ENCODE data around the gene LHPP.

GRCh38 chr10:124626759-124627380 lies 165.2 kb downstream of the LHPP start:
- TF ChIP-seq, protein P1, sequence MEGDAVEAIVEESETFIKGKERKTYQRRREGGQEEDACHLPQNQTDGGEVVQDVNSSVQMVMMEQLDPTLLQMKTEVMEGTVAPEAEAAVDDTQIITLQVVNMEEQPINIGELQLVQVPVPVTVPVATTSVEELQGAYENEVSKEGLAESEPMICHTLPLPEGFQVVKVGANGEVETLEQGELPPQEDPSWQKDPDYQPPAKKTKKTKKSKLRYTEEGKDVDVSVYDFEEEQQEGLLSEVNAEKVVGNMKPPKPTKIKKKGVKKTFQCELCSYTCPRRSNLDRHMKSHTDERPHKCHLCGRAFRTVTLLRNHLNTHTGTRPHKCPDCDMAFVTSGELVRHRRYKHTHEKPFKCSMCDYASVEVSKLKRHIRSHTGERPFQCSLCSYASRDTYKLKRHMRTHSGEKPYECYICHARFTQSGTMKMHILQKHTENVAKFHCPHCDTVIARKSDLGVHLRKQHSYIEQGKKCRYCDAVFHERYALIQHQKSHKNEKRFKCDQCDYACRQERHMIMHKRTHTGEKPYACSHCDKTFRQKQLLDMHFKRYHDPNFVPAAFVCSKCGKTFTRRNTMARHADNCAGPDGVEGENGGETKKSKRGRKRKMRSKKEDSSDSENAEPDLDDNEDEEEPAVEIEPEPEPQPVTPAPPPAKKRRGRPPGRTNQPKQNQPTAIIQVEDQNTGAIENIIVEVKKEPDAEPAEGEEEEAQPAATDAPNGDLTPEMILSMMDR (IDR thresholded peaks at IDR 0.05; ENCODE audit: low read depth, low read length, poor library complexity, severe bottlenecking), result no peak
- TF ChIP-seq EZH2phosphoT487 (IDR thresholded peaks at IDR 0.05; ENCODE audit: borderline replicate concordance, low read length), result no peak
